GM18951 (cell line): ENCODE results near the gene TBL1XR1.

Experiments
- POLR2A ChIP-seq: IDR thresholded peaks from 4 replicates; pipeline ENCODE4 v1.6.1; 2011; ENCODE audit warnings: mild to moderate bottlenecking; ENCODE audit not compliant: insufficient read length, insufficient read depth; ENCODE audit errors: extremely low read depth
- in situ Hi-C: fragments of 300-500 bp; cut with MboI; formaldehyde crosslinking; loops from one replicate; pipeline ENCODE4 v1.12.0; 2022; ENCODE audit warnings: low sequenced_read_pairs, mixed read lengths, inconsistent platforms; ENCODE audit not compliant: unreplicated experiment

Gene TBL1XR1

DNA sequence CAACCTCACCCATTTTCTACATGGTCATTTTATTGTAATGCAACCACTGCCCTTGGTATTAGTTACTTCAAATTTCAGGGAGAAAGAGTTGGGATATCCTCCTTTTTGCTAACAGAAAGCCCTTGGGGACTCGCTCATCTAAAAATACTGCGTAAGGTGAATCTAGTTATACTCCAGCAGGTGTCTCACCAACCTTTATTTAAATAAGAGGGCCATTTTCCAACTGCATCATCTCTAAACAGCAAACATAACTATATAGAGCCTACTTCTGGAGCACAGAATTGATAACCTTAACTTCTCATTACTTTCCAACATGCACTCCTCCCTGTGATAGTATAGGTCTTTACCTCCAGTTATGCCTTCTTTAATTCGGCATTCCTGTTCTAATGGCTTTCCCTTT, 77.5 kb downstream of the TBL1XR1 start:
- no peak for TF ChIP-seq POLR2A

DNA sequence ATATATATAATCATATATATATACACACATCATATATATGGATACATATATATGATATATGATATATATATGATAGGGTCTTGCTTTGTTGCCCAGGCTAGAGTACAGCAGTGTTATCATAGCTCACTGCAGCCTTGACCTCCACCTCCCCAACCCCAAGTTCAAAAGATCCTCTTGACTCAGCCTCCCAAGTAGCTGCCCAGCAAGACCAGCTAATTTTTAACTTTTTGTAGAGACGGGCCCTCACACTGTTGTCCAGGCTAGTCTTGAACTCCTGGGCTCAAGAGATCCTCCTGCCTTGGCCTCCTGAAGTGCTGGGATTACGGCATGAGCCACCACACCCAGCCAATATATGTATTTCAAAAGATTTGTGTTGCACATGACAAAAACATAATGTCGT, 83.0 kb downstream of the TBL1XR1 start:
- no peak for TF ChIP-seq POLR2A
- in situ Hi-C loops, result no loop called here

More for the DNA sequence above, 77.5 kb downstream of the TBL1XR1 start:
- in situ Hi-C loops, result no loop called here

DNA sequence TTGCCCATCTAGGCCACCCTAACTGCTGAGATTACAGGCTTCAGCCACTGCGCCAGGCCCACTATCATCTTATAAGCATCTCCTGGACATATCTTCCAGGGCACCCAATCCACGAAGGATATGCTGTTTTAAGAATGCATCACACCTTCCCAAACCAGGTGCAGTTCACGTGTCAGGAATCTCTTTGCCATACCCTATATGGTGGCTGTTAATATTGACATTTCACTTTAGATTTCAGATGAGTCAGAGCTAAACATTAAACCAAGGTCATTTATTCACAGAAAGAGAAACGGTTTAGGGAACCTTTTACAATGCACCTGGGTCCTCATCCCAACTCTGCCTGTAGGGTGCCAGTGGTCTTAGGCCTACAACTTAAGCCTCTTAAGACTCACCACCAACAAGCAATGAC, 85.7 kb downstream of the TBL1XR1 start:
- TF ChIP-seq POLR2A, result no peak
- in situ Hi-C loops, result no loop called here

DNA sequence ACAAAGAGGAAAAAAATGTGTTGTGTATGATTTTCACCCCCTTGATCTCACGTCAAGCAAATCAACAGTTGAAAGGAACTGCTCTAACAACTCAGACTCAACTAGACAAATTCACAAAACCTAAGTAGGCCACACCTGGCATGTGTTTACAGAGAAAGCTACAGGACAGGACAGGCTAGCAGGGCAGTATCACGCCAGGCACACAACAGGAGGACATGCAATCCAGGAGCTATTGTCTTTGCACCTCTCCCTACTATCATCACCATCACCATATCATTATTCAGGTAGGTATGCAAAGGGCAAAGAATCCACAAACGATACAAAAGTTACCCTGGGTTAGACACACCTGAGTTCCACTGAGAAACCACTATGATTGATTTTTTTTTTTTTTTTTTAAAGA, 86.4 kb downstream of the TBL1XR1 start:
- in situ Hi-C loops, result no loop called here
- TF ChIP-seq POLR2A, result no peak

DNA sequence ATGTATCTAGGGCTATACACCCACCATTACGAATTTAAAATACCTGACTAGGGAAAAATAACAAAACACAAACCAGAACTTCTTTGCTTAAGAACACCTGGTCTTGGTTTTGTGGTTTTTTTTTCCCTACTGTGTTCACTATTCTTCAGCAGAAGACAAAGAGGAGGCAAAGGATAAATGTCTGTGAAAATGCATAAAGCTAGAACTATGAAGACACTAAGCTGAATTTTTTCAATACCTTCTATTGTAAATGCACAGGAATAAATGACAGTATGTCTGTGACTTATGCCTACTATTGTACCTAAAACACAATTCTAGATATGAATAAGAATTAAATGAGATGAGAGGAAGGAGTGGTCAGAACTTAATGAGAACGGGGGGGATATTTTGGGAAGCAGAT, 86.9 kb downstream of the TBL1XR1 start:
- no peak for TF ChIP-seq POLR2A
- in situ Hi-C loops, result no loop called here

DNA sequence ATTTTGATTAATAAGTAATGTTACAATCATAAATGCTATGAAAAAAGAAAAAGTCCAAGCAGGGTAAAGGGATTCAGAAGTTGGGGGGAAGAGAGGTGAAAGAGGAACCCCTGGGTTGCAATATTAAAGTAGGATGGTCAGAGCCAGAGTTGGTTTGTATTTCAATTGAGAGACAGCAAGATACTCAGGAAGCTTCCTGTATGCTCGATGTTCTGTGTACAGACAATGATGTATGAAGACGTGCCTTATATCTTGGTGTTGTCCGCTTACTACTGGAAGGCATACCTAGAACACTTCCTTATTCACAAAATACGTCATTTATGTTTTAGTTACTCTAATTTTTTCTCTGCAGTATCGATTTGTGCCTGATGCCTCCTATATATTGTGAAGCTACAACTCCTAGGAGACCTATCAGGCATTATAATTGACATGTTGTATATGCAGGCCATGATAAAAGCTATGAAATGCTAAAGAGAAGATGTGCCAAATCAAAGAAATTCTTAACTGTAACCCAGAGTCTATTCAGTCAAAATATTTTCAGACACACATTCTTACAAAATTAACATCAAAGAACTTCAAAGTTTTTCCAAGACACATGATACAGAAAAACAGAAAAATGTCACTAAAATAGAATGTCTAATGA, 87.5 kb downstream of the TBL1XR1 start:
- in situ Hi-C loops, result no loop called here
- TF ChIP-seq POLR2A, result no peak

DNA sequence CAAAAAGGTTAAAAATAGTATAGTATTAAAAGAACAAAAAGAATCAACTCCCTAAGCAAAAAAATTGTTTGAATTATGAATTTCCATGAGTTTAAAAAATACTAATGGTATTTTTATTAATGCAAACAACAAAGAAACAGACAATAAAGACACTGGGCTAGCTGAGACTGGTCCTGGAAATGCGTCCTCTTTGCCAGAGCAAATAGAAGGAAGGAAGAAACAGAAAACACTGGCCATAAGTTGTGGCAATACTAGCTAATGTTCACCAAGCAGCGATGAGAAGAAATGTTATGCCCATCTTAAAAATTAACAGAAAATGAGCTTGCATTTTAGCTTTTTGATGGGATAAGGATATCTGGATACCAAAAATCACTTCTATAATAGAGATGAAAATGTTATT, 88.6 kb downstream of the TBL1XR1 start:
- in situ Hi-C loops, result no loop called here
- no peak for TF ChIP-seq POLR2A

DNA sequence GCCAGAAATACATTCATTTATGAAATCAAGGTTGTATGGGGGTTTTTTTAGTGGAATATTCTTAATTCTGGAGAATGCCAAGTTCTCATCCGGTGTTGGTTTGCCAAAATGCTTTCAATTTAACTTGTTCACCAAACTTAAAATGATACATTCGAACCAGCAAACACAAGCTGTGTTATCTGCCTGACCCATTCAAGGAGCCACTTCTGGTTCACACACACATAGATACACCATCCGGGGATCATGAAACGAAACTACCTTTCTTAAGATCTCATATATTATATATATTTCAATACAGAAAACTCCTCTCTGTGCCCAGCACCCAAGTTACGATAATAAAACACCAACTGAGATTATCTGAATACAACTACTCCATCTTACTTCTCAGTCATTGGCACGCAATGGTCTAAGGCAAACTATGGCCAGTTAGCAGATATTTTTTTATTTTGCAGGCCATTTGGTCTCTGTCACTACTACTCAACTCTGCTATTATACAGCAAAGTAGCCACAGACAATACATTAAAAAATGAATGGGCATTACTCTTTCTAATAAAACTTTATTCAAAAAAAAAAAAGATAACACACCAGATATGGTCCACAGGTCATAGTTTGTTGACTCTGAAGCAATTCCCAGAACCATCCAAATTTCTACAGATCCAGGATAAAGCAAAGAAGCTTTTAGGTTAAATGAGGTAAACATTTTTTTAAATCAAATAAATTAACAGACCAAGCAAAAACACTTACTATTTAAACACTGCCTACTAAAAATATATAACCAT, 89.6 kb downstream of the TBL1XR1 start:
- TF ChIP-seq POLR2A, result no peak
- in situ Hi-C loops, result no loop called here

DNA sequence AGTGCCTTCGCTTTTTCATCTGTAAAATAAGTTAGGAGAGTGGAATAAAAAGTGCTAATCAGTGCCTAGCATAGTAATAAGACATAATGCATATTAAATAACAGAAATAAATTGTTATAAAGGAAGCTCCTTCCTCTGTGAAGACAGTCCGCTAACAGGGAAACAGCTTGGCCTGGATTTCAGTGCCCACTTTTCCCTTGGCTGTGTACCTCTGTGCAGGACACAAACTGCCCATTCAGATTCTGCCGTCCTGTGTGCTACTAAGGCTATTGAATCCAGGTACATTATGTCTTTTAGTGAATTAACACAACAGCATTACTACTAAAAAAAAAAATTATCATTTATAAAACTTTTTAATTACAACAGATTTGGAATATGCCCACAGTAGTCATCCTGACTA, 90.7 kb downstream of the TBL1XR1 start:
- in situ Hi-C loops, result no loop called here
- no peak for TF ChIP-seq POLR2A

DNA sequence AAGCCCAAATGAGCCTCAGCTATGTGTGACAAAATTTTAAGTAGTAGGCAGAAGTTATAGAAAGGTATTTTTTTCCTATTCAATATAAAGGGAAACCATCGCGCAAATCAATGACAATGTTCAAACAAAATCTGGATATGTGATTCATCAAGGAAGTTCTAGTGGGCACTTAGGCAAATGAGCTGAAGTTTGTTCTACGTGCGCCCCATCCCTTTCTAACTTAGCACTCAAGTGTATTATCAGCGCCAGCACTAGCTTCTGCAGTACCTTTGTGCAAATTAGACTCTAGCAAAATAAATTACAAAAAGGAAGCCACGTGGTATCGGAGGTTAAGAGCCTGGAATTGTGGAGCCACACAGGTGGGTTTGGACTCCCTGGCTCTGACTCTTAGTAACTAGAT, 91.1 kb downstream of the TBL1XR1 start:
- in situ Hi-C loops, result no loop called here
- no peak for TF ChIP-seq POLR2A

DNA sequence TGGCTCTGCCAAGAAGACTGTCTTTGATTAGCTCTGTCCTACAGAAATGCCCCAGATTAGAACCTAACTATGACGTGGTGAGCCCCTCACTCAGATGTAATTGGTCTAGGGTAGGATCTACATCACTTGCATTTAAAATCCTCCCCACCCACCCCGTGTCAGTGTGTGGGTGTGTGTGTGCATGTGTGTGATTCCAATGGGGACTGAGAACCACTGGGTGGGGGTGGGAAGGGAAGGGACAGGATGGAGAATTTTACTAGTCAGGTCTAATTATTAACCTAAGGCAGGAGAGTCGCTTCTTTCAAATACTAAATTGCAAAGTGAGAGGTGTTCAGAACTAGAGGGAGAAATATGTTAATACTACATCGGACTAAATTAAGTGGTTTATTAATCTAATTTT, 91.7 kb downstream of the TBL1XR1 start:
- in situ Hi-C loops, result no loop called here
- TF ChIP-seq POLR2A, result no peak

DNA sequence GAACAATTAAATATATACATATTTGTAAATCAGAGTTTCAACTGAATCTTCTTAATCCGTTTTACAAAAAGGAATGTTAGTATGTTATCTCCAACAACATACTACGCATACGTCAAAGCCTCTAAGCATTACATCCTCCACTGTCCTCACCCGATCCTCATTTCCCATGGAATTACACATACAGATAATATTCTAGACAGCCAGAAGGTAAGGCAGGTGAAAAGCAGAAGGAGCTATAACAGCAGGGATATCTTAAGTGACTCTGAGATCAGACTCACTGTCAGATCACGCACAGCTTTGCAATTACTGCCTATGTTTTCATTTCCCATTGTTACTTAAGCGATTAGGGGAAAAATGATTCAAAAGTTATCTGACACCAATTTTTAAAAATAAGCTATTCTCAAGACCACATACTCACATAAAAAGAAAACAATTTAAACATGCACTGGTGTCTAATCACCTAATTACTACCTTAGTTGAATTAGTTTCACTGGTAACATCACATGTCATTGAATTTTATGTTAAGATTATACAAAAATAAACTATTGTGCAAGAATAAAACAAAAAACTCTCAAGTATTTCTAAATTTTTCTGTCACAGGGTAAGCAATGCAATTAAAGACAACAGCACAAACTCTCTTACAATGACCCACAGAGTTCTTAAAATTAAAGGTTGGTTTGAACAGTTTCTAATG, 92.8 kb downstream of the TBL1XR1 start:
- in situ Hi-C loops, result no loop called here
- TF ChIP-seq POLR2A, result no peak

DNA sequence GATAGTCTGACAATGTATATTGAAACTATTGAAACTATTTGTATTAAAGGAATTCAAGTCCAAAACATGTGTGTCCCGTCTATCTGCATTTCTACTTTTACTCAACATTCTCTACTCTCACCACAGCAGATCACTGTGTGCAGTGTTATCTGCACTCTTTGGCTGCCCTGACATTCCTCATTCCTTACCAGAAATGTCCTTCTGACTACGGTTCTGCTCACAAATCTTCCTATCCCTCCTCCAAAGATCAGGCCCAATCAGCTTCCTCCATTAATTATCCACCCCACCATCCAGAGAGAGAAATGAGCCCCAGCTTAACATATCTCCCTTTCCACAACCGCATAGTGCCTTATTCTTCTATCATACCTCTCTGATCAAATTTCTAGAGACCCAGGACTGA, 94.7 kb downstream of the TBL1XR1 start:
- no peak for TF ChIP-seq POLR2A
- in situ Hi-C loops, result no loop called here

DNA sequence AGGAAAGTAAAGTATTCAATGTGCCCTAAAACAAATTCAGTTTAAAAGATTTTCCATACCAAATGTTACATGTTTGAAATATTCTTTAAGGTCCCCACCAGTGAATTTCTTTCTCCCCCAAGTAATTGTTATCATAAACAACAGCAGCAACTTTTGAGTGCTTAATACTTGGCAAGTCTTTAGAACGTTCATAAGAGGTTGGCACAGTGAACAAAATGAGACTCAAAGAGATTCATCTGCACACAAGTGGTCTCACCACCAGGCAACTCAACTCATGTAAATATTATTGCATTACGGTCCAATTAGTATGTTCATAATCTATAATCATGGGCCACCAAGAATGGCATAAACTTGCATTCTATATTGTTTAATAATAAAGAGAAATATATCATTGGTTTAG, 98.7 kb downstream of the TBL1XR1 start:
- in situ Hi-C loops, result no loop called here
- TF ChIP-seq POLR2A, result no peak
